Measurements from ENCODE around the gene RNF187. TPM values are rescaled to one million over a fixed set of nuclear protein-coding genes. Genes with fewer than 3 reads are reported as not detected.

Gene RNF187
- total and polyA plus RNA-seq, 10 of the 15 experiments (the other 5 are each of a cell fraction or from before 2014, with no cell fraction given), result 2.6 to 116 (median 29.5) TPM

GRCh38 chr1:228446852-228447251 is 40.3 kb upstream of the RNF187 start:
- WGBS (ENCODE audit: insufficient coverage, insufficient replicate concordance, low lambda C conversion rate, missing lambda C conversion rate), result 88% methylated on average over 15 of the region's 15 CpGs
- in situ Hi-C loops (cut with MboI), result no loop called here
- no peak for DNase-seq (ENCODE audit: low read depth, low spot score)
- Histone ChIP-seq H3K4me2 (ENCODE audit: control insufficient read depth, insufficient read depth) (no peak overlapping the region), H3K36me3 (ENCODE audit: control insufficient read depth in 2 of 2, insufficient read depth in 2 of 2, low read length in 1 of 2) (no peaks in the 10 kb centered on the region), H3K27ac (ENCODE audit: control insufficient read depth, insufficient read depth) (no peak overlapping the region), H3K4me1 (ENCODE audit: control insufficient read depth, insufficient read depth, low read length) (no peaks in the 10 kb centered on the region; the same call in 1 of the 2 replicates), H3K27me3 (replicated peaks in 1 of 2; ENCODE audit: control insufficient read depth in 2 of 2, insufficient read depth in 2 of 2, low read length in 1 of 2) (peaks cover 2 to 8% of the 10 kb centered on the region in 2 experiments; a peak in 3 of 4 replicates), H3K79me2 (ENCODE audit: control insufficient read depth, insufficient read depth, low read length) (no peaks in the 10 kb centered on the region), H3K9ac (ENCODE audit: control insufficient read depth, insufficient read depth, low read length) (no peak overlapping the region), H2AFZ (ENCODE audit: control insufficient read depth, low read depth, low read length) (no peak overlapping the region), H4K20me1 (ENCODE audit: control insufficient read depth, insufficient read depth) (no peaks in the 10 kb centered on the region), H3K9me3 (replicated peaks; ENCODE audit: control insufficient read depth, insufficient read depth, low read length) (no peaks in the 10 kb centered on the region), H3K4me3 (no peak overlapping the region)
- RAD21 ChIA-PET (ENCODE audit: unreplicated experiment), result no interaction called here
- intact Hi-C loops (cut with micrococcal nuclease; ENCODE audit: unreplicated experiment), result no loop called here
- TF ChIP-seq MEF2B (IDR thresholded peaks at IDR 0.05; ENCODE audit: partially characterized antibody, poor library complexity, severe bottlenecking) (no peak), E2F8 (IDR thresholded peaks at IDR 0.05; ENCODE audit: low read depth, partially characterized antibody) (no peak), ZBTB11 (CRISPR knock-in tag; IDR thresholded peaks at IDR 0.05) (no peak), ZBTB40 (IDR thresholded peaks at IDR 0.05; ENCODE audit: borderline replicate concordance) (no peak), ESRRA (IDR thresholded peaks at IDR 0.05; ENCODE audit: low read length) (no peak)
- FAIRE-seq, result no peak
- POLR2A ChIA-PET, result no interaction called here
- no TSS peak for BruUV-seq (replicated peaks)
- CTCF ChIA-PET, result no interaction called here
- no peak for ATAC-seq
- SMC1A ChIA-PET (ENCODE audit: uncharacterized antibody, unreplicated experiment), result no interaction called here
